WERI-Rb-1 (cell line): ENCODE results near the gene BRCA1.
"Not testable (repeated sequence)": the region's sequence is repeated elsewhere in the genome, so short reads cannot be mapped to it uniquely, and the experiment has no call there.

Source experiments
- DNase-seq: peaks from one replicate; pipeline ENCODE4 v3.0.0-alpha.2; 2020
- H3K27ac ChIP-seq: fragments of 250-450 bp; sonication (Bioruptor Pico); 2 replicates; pipeline ENCODE4 v1.5.1; 2020; ENCODE audit warnings: mild to moderate bottlenecking, moderate library complexity
- H3K27me3 ChIP-seq: fragments of 250-450 bp; sonication (Bioruptor Pico); 2 replicates; pipeline ENCODE4 v1.5.1; 2021; ENCODE audit warnings: mild to moderate bottlenecking, low read depth, moderate library complexity; ENCODE audit not compliant: insufficient read depth, severe bottlenecking
- H3K36me3 ChIP-seq: fragments of 250-450 bp; sonication (Bioruptor Pico); 2 replicates; pipeline ENCODE4 v1.5.1; 2020; ENCODE audit warnings: mild to moderate bottlenecking, moderate library complexity
- H3K4me3 ChIP-seq: 2 replicates; pipeline ENCODE4 v1.5.1; 2011; ENCODE audit warnings: low read depth, mild to moderate bottlenecking, control low read depth, low read length
- H3K9me3 ChIP-seq: fragments of 250-450 bp; sonication (Bioruptor Pico); 2 replicates; pipeline ENCODE4 v1.5.1; 2021; ENCODE audit warnings: mild to moderate bottlenecking, moderate library complexity; ENCODE audit not compliant: severe bottlenecking
- CTCF ChIP-seq: IDR thresholded peaks from 2 replicates; pipeline ENCODE4 v1.5.1; 2011; ENCODE audit warnings: low read depth, mild to moderate bottlenecking, control low read depth, inconsistent platforms, low read length

Gene BRCA1

DNA sequence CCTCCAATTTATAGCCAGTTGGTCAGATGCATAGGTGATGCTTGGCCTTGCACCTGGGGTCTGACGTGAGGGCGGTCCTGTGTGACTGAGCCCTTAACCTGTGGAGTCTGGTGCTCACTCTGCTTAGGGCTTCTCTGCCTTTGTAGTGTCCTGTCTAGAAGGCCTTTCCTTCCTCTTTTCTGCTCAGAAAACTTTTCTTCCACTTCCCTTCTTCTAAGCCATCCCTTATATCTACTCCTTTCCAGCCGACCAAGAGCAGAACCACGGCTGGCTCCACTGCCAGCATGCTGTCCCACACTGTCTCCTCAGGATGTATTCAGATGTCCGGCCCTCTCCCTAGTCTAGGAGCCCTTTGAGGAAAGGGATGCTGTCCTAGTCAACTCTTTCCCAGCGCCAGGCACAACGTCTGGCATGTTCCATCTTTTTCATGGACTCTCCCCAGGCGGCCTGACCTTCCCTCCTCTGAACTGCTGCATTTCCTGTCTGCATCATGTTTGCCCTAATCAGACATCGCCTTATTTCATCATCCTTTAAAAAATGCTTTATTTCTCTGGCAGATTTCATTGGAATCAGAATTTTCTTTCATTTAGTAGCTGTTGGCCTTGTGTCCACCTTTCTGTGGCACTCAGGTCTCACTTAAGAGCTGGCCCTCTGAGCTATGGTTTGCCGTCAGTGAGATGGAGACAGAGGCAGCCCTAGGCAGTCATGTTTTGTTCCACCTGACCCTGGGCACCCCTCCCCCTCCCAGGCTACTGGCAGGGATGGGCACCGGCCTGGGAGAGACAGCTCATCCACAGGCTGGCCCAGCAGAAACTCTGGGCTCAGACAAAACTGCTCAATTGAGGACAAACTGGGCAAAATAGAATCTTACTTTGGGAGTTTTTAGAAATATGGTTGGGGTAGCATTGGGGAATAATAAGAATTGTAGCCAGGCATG is 15.5 kb upstream of the BRCA1 start:
- no peaks in the 10 kb centered on the region for H3K9me3 ChIP-seq
- no peaks in the 10 kb centered on the region for H3K27me3 ChIP-seq
- no peak overlapping the region for H3K4me3 ChIP-seq
- TF ChIP-seq CTCF: no peak
- H3K27ac ChIP-seq: no peak overlapping the region
- H3K36me3 ChIP-seq: no peaks in the 10 kb centered on the region; the same call in 1 of the 2 replicates
- DNase-seq: no peak

GRCh38 chr17:43138531-43138930 is 13.4 kb upstream of the BRCA1 start:
- peaks cover 10% of the 10 kb centered on the region for H3K36me3 ChIP-seq
- not testable (repeated sequence) for H3K27ac ChIP-seq, DNase-seq, H3K4me3 ChIP-seq, H3K27me3 ChIP-seq, H3K9me3 ChIP-seq

DNA sequence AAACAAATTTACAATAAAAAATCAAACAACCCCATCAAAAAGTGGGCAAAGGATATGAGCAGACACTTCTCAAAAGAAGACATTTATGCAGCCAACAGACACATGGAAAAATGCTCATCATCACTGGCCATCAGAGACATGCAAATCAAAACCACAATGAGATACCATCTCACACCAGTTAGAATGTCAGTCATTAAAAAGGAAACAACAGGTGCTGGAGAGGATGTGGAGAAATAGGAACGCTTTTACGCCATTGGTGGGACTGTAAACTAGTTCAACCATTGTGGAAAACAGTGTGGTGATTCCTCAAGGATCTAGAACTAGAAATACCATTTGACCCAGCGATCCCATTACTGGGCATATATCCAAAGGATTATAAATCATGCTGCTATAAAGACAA is 11.4 kb upstream of the BRCA1 start:
- H3K36me3 ChIP-seq: peaks cover 15% of the 10 kb centered on the region
- H3K27ac ChIP-seq: not testable (repeated sequence)

GRCh38 chr17:43135454-43135819 is 10.3 kb upstream of the BRCA1 start:
- Histone ChIP-seq H3K27me3 (no peaks in the 10 kb centered on the region), H3K27ac (no peak overlapping the region), H3K4me3 (no peak overlapping the region), H3K9me3 (no peaks in the 10 kb centered on the region), H3K36me3 (peaks cover 15% of the 10 kb centered on the region)
- DNase-seq: no peak
- no peak for TF ChIP-seq CTCF

More for the DNA sequence above, 11.4 kb upstream of the BRCA1 start:
- H3K9me3 ChIP-seq, H3K4me3 ChIP-seq, DNase-seq, H3K27me3 ChIP-seq: not testable (repeated sequence)

- no peak for DNase-seq
- Histone ChIP-seq H3K27me3 (no peaks in the 10 kb centered on the region), H3K4me3 (no peak overlapping the region), H3K27ac (no peak overlapping the region), H3K36me3 (peaks cover 15% of the 10 kb centered on the region), H3K9me3 (no peaks in the 10 kb centered on the region)
- no peak for TF ChIP-seq CTCF
Measured at GRCh38 chr17:43134774-43135453, 9.8 kb upstream of the BRCA1 start.

GRCh38 chr17:43133439-43133838 is 8.3 kb upstream of the BRCA1 start:
- H3K9me3 ChIP-seq, H3K4me3 ChIP-seq, DNase-seq, H3K27me3 ChIP-seq, H3K27ac ChIP-seq: not testable (repeated sequence)
- peaks cover 16% of the 10 kb centered on the region for H3K36me3 ChIP-seq

DNA sequence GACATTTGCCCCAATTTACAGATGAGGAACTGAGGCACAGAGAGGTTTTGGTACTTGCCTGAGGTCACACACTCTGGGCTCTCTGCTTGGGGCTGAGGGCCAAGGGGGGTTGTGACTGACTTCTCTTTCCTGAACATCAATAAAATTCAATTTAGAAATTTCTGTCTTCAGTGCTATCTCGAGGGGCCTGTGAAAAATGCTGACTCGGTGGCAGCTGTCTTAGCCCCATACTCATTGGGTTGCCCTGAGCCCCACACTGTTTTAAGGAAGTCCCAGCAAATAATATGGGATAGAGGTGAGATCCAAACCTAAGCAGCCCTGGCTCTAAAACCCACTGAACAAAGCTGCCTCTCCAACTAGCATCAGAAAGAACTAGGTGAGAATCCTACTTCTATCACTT is 7.0 kb upstream of the BRCA1 start:
- Histone ChIP-seq H3K27ac (no peak overlapping the region), H3K36me3 (peaks cover 25% of the 10 kb centered on the region), H3K9me3 (no peaks in the 10 kb centered on the region), H3K4me3 (no peak overlapping the region), H3K27me3 (no peaks in the 10 kb centered on the region)
- no peak for TF ChIP-seq CTCF
- DNase-seq: no peak
